AG08395 (cell line): Measurements from ENCODE around the gene MACROD2.
A peak's percentile ranks its signal among the peaks of the same experiment; 100 is the strongest.
"Not testable (repeated sequence)": the region's sequence is repeated elsewhere in the genome, so short reads cannot be mapped to it uniquely, and the experiment has no call there.

Experiments
- DNase-seq: peaks from one replicate; pipeline ENCODE4 v3.0.0; 2012; ENCODE audit warnings: mixed read lengths, low spot score

MACROD2 gene

DNA sequence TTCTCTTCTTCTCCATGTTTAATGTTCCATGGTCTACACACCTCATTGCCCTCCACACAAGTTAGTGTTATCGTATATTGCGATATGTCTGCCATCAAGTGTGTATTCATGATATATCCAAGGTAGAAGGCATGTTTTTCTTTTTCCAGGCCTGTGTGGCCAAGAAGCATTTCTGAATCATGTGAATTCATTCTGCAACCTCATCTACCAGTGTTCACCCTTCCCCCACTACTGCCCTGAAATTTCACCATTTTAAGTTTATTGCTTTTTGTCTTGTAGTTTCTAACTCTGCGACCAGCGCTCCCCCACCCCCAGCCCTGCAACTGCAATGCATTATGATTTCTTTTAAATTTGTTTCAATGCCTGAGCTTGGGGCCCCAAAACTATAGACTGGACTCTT is 960.1 kb downstream of the MACROD2 start:
- no peak for DNase-seq

DNA sequence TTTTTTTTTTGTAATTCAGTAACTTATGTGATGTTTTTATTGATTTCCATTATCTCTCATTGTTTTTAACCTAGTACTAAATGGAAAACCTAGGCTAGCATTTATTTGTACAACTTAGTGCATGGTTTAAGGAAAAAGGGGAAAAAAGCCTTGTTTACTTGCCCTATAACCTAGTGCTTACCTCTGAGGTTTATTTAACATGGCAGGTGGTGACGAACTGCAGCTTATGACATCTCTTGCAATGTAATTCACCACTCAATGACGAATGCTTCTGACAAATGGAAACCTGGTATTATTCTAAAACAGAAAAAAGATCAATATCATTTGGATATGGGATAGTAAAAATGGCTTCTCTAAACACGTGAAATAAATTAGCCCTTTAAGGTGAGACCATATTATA is 960.7 kb downstream of the MACROD2 start:
- DNase-seq: no peak

DNA sequence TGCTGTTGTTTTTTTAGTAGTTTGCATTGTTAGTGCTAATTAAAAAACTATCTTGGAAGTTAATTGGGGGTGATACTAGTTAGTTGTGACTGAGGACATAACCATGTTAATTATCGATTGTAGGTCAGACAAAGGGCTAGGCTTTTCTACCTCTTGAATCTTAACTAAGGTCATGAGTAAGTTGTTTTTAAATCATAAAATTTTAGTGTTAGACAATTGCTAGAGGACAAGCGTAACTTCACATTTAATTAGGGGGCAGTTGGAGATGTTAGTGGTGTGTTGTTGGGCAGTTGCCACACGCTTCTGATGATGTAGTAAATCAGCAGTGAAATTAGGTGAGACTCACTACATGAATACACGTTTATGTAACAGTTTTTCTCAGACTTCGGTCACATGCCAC is 961.2 kb downstream of the MACROD2 start:
- DNase-seq: no peak

DNA sequence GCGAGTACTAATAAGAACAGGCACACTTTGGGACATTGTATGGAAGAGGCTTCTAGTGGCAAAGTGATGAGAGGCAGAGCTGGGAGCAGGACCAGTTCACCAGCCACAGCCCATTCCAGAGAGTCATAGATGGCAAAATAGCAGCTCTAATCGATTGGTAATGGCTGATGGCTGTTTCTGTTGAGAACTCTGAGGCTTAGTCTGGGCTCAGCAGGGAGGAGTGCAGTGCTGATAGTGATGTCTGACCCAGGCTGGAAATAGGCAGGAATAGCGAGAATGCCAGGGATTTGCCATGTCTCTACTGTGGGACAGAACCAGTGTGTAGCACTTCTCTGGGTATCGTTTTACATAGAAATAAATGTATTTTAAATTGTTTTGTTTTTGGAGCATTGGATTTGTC is 962.1 kb downstream of the MACROD2 start:
- no peak for DNase-seq

DNA sequence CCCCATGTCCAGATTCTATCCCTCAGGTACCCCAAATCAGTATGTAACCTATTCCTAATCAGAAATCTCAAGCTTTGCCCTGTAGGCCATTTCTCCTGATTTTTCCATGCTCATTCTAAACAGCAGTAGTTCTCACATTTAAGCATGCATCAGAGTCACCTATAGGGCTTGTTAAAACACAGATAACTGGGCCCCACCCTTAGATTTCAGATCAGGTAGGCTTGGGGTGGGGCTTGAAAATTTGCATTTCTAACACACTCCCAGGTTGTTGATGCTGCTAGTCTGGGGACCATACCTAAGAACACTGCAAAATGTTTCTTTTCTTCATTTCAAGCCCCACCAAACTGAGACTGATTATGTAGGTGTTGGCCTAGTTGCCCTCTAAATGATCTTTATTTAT is 963.3 kb downstream of the MACROD2 start:
- DNase-seq: no peak

DNA sequence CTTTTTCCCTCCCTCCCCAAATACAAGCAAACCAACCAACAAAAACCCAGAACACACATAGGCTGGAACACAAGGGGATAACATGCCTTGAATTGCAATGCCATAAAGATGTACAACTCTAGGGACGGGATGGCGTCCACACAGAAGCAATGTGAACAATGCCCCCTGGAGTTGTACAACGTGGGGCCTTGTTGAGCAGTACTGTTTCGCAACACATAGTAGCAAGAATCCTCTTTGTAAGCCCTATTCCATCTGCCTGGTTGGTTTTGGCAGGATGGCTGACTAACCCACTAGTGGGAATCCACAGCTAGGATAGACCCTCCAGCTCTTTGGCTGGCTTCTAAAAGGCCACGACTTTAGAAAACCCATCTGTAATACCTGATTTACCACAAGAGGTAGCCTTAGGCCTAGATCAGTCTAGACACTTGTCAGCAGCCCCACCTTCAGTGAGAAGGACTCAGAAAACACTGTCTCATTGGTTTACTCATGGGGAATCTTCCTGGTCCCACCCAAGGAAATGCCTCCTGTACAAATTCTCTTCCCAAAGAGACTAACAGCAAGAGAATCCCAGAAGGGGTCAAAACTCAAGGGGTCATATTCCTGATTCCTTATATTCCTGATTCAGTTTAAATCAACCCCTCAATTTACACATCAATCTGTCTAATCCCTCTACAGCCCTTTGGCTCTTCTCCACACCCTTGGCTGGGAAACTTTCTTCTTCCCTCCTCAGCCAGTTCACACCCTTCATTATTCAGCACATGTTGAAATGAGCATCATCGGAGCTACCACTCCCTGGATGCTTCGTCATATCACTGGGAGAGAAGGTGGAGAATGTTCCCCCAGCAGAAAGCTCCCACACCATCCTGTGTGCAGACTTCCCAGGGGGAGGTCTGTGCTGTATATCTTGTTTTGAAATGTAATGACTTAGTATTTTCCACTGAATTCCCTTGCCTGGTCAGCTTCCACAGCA is 964.5 kb downstream of the MACROD2 start:
- no peak for DNase-seq

DNA sequence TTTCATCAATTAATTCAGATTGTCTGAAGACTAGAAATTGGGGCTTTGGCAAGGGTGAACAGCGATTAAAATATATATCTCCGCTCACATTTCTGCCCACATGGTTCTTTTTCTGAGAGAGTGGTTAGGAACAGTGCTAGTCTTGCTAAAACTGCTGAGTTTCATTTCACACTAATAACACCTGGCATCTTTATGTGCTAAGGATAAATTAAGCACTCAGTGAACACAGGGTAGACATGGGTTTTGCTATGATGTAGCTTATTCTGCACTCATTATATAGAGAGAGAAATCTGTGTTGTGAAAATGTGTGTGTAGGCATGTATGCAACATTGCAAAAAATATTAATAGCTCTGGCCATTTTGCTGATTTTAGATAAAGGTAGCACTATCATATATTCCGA is 965.5 kb downstream of the MACROD2 start:
- DNase-seq: no peak

DNA sequence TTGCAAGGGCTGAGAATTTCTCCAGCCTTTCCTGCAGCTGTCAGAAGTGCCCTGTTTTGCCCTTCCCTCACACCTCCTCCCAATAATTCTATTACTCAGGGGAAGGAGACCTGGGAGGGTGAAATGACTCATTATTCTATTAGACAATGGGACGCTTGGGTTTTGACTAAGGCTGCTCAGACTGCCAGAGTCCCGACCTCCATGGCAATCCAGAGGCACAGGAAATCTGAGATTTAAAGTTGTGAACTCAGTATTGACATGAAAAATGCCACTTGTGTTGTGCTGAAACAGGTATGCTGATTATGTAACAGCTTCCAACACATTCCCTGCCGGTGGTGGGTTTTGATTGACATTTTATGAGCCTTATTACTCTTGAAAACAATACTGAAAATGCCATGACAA is 967.9 kb downstream of the MACROD2 start:
- DNase-seq: peak; percentile 70

DNA sequence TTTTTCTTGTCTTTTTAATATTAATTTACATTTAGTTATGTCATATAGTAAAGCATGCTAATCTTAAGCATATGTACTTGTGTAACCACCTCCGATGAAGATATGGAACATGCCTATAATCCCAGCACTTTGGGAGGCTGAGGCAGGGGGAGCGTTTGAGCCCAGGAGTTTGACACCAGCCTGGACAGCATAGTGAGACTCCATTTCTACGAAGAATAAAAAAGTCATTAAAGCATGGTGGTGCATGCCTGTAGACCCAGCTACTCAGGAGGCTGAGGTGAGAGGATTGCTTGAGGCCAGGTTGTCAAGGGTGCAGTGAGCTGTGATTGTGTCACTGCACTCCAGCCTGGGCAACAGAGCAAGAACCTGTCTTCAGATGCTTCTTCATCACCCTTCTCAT is 970.9 kb downstream of the MACROD2 start:
- no peak for DNase-seq

DNA sequence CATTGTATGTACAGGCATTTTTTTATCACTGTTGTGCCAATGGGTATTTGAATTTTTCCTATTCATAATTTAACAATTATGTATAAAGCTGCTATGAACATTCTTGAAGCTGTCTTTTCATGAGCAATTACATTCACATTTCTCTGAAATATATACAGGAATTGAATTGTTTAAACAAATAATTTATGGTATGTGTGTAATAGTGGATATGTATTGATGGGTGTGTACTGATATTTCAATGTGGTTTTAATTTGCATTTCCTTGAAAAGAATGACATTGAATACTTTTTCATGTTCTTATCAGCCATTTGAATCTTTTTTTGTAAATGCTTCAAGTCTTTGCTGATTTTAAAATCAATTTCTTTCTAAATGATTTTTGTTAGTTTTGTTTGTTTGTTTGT is 971.5 kb downstream of the MACROD2 start:
- DNase-seq: no peak

DNA sequence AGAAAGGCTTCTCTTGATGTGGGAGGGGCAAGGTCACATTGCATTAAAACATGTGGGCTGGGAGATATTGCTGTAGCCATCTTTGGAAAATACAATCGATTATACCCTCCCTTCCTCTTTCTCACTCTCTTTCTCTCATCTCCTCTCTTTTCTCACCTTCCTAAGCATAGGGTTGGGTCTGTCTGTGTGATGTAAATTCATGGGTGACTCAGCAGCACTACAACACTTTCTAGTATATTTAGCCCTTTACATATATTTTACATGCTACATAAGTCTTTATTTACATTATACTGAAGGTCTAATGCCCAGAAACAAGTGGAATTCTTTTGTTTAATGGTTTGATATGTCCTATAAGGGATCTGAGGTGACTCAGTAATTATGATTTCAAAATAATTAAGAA is 976.9 kb downstream of the MACROD2 start:
- no peak for DNase-seq

DNA sequence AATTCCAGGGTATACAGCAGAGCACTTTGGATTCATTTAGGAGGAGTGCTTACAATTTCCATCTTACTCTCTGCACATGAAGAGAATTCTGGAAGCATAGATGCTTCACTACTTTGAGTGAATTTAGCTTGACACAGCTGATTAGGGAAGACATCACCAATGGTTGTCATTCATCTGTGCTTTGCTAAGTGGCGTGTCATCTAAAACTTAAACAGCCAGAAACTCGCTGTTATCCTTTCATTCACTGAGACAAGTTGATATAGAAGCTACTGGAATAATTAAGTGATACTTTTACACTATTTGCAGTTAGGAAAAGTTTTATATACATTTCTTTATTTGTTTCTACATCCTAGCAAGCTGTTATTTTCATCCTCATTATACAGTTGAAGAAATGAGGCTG is 977.4 kb downstream of the MACROD2 start:
- DNase-seq: no peak

DNA sequence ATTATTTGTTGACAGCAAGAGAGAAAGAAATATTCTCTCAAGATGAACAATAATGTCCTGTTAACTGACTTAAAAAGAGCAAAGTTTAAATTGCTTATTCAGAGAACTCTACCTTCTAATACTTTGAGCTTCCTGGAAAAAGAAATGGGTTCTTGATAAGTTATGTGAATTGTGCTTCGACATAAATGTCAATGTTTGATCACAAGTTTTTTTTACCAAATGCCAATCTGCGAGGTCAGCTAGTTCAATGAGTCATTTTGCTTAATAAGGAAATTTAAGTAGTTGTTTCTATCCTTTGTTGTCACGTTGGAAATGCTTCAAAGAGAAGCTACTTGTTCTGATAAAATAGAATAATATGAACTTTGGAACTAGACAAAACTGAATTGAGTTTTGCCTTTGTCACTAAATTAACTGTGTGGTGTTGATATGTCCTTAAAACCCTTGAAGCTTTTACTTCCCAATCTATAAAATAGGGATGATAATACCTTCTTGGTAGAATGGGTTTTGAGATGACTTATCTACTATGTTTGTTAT is 984.2 kb downstream of the MACROD2 start:
- DNase-seq: no peak

DNA sequence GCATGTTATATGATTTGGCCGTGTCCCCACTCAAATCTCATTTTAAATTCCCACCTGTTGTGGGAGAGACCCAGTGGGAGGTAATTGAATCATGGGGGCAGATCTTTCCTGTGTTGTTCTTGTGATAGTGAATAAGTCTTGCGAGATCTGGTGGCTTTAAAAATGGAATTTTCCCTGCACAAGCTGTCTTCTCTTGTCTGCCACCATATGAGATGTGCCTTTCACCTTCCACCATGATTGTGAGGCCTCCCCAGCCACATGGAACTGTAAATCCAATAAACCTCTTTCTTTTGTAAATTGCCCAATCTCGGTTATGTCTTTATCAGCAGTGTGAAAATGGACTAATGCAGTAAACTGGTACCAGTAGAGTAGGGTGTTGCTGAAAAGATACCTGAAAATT is 986.2 kb downstream of the MACROD2 start:
- not testable (repeated sequence) for DNase-seq

DNA sequence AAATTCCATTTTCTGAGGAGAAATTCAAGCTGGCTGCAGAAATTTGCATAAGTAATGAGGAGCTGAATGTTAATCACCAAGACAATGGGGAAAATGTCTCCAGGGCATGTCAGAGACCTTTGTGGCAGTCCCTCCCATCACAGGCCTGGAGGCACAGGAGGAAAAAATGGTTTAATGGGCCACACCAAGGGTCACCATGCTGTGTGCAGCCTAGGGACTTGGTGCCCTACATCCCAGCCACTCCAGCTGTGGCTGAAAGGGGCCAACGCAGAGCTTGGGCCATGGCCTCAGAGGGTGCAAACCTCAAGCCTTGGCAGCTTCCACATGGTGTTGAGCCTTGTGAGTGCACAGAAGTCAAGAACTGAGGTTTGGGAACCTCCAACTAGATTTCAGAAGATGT is 987.0 kb downstream of the MACROD2 start:
- not testable (repeated sequence) for DNase-seq

DNA sequence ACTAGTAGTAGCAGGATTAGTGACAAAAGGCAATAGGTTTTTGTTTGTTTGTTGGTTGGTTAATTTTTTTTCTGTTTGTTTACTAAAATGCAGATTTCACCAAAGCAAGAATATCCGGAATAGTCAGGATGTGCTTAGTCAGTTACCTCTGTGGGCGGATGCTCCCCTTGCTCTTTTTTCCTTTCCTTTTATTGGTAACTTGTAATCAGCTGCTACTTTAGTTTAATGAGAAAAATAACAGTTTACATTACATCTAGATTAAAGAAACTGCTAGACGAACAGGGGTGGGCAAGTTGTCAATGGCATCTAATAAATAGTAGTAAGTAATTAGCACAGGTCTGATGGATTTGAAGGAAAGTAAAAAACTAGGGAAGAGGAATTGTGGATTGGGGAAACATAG is 989.0 kb downstream of the MACROD2 start:
- DNase-seq: no peak

DNA sequence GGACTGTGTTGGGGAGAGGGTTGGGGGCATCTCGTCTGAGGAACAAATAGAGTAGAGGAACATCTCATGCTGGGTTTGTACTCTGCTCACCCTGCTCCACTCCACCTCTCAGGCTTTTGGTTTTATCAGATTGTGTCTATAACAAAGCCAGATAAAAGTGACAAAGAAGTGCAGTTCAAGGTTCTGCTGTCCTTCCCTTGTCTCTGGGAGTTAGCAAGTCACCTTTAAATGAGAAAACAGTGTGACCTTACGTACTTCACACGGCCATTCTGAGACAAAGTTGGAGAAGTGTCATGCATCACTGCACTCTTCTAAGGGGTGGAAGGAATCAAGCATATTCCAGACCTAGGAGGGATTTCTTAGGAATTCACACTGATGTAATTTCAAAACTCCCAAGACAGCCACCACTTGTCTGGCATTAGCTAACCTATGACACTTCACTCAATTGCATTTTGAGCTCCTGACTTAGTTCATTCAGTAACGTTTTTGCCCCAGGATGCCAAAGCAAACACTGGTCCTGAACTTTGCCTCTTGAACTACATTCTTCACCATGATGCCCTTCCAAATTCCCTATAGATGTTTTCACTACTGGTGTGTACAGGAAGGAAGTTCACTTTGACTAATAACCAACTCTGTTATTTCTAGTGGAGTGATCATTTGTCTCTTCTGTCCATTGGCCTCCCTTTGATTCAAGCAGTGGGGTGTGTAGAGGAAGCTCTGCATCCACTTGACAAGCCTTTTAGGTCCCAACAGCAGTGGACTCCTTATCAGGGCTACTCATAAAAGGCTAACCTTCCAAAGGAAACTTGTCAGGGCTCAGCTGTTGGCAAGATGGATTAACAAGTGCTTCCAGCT is 989.7 kb downstream of the MACROD2 start:
- DNase-seq: no peak

DNA sequence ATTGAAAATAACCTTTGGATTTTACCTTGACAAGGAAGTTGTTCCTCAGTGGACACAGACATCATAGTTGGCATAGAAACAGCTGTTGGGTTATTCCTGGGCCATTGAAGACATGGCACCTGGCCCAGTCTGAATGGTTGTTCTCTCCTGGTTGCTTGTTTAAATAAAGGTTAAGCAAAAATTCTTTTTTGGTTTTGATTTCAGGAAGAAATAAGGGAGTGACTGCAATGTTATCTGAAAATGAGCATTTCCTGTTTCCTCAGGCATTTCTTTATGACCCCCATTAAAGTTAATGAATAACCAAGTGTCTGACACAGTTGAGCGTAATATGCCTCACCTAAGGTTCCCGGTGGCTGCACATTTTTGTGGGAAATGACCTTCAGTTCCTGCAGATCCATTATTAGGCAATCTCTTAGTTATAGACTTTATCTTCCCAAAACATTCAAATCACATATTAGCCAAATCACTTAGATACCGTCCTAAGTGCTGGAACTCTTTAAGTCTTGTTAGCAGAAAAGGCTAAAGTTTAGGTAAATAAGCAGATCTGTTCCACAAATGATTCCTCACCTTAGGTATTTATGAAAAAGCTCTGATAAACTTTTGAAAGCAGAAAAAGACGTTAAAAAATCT is 990.8 kb downstream of the MACROD2 start:
- DNase-seq: no peak

DNA sequence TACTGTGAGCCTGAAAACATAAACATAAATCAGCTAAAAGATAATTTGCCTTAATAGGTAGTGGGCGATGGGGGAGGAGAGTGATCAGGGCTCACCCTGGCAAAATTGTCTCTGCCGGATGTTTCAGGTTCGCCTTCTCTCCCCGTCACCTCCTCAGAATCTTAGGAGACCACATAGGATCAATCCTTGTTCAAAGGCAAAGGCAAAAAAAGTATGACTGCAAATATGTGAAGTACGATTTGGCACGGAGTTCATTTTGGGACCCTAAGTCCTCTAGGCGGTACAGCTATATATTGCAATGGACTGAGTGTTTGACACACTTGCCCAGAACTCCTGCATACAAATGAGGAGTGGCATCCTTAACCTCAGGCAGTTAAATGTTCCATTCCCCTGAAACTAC is 991.3 kb downstream of the MACROD2 start:
- DNase-seq: no peak

DNA sequence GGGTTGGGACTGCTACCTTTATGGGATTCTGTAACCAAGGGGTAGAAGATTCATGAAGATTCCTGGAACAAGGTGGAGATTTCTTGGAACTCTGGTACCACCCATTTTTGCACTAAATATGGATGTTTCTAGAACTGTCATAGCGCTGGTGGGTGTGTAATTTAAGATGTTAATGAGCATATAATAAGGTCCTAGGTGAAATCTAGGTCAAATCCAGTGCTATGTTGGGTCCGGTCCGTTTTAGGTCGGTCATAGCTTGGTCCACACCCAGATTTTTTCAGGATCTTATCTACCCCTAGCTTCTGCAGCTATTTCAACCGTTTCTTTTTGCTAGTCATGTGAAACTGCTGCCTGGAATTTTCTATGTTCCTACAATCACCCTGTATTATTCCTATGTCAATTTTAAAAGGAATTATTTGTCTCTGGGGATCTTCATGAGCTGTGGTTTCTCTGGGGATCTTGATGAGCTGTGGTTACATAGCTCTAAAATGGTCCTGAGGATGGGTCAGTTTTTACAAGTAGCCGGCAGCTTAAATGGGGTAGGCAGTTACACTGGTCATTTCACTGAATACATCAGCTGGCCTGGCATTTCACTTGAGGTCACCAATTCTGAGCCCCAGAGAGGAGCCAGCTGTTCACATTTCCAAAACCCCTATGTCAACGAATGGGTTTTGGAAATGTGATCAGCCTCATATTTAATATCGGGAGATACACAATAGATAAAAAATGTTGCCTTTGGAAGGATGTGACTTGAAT is 994.4 kb downstream of the MACROD2 start:
- DNase-seq: no peak

DNA sequence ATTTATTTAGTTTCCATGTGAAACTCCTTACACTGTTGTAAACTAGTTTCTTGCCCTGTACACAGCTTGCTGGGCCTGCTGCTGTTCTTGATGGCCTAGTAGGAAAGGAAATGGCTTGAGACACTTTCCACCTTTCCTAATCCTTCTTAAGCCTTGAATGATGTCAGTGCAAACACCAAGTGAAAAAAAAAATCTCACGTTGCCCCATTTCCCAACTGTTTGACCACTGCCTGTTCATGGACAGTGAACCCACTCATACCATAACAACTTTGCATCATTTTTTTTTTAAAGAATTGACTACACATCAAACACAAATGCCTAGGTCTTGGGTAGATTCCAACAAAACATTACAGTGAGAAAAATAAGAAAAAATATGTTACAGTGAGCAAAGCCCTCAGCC is 995.7 kb downstream of the MACROD2 start:
- no peak for DNase-seq

DNA sequence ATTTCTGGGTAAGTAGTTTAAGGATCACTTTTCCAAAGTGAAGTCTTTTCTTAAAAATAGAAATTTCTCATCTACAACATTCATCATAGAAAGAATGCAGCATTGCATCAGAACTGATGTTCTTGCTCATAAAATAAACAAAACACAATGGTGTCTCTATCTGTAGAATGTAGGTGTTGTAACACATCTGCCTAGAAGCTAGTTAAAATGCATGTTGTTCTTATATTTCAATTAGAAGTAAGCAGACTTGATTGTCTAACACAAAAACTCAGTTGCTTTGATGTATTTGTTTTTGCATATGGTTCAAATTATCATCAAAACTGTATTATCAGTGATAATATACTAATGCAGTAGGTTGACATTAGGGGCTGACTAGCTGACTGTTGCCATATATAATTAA is 996.8 kb downstream of the MACROD2 start:
- DNase-seq: peak; percentile 38
